G401.6 (cell line): Measurements from ENCODE around the gene PIAS1.

ENCODE experiments used
- FAIRE-seq: peaks from 2 replicates; lab custom pipeline; 2012; peaks lifted over from hg19 to GRCh38; lab: Jason Lieb, UNC

PIAS1 gene

GRCh38 chr15:68063606-68064005 lies 9.5 kb downstream of the PIAS1 start:
- FAIRE-seq = no peak

GRCh38 chr15:68073576-68074288 lies 19.6 kb downstream of the PIAS1 start:
- no peak for FAIRE-seq

GRCh38 chr15:68075764-68076385 lies 21.8 kb downstream of the PIAS1 start:
- no peak for FAIRE-seq

GRCh38 chr15:68078365-68078764 lies 24.2 kb downstream of the PIAS1 start:
- no peak for FAIRE-seq

- FAIRE-seq = no peak
Observed at GRCh38 chr15:68080334-68080733, 26.2 kb downstream of the PIAS1 start.

GRCh38 chr15:68080783-68081182 lies 26.7 kb downstream of the PIAS1 start:
- FAIRE-seq = no peak

- no peak for FAIRE-seq
Observed at GRCh38 chr15:68081869-68082505, 27.9 kb downstream of the PIAS1 start.

- no peak for FAIRE-seq
Observed at GRCh38 chr15:68082735-68083134, 28.6 kb downstream of the PIAS1 start.

GRCh38 chr15:68083463-68083862 lies 29.3 kb downstream of the PIAS1 start:
- FAIRE-seq = no peak

- no peak for FAIRE-seq
Observed at GRCh38 chr15:68085052-68085451, 30.9 kb downstream of the PIAS1 start.

GRCh38 chr15:68091743-68092142 lies 37.6 kb downstream of the PIAS1 start:
- peak; percentile 27 for FAIRE-seq

- no peak for FAIRE-seq
Observed at GRCh38 chr15:68096099-68096498, 42.0 kb downstream of the PIAS1 start.

GRCh38 chr15:68097029-68097428 lies 42.9 kb downstream of the PIAS1 start:
- no peak for FAIRE-seq

- FAIRE-seq = no peak
Observed at GRCh38 chr15:68098465-68098864, 44.4 kb downstream of the PIAS1 start.

- FAIRE-seq = no peak
Observed at GRCh38 chr15:68100194-68100593, 46.1 kb downstream of the PIAS1 start.

- no peak for FAIRE-seq
Observed at GRCh38 chr15:68103603-68104002, 49.5 kb downstream of the PIAS1 start.

- FAIRE-seq = no peak
Observed at GRCh38 chr15:68106656-68107055, 52.5 kb downstream of the PIAS1 start.

GRCh38 chr15:68107142-68107541 lies 53.0 kb downstream of the PIAS1 start:
- no peak for FAIRE-seq

GRCh38 chr15:68112706-68113105 lies 58.6 kb downstream of the PIAS1 start:
- no peak for FAIRE-seq

GRCh38 chr15:68113273-68113672 lies 59.2 kb downstream of the PIAS1 start:
- no peak for FAIRE-seq

- FAIRE-seq = no peak
Observed at GRCh38 chr15:68113751-68114150, 59.6 kb downstream of the PIAS1 start.

GRCh38 chr15:68114356-68114755 lies 60.2 kb downstream of the PIAS1 start:
- no peak for FAIRE-seq

- no peak for FAIRE-seq
Observed at GRCh38 chr15:68114840-68115239, 60.7 kb downstream of the PIAS1 start.

- FAIRE-seq = no peak
Observed at GRCh38 chr15:68124700-68125099, 70.6 kb downstream of the PIAS1 start.
